ENCODE measurements around the gene SEC61B. TPM values are rescaled to one million over a fixed set of nuclear protein-coding genes. Genes with fewer than 3 reads are reported as not detected.

SEC61B gene
- total RNA-seq: 102 and 117 TPM in 2 replicates

GRCh38 chr9:99221621-99222415 is at the start of gene SEC61B, which contains the start of gene ALG2:
Gene SEC61B (plus strand): TSS chr9:99222282. CDS start chr9:99222364, 82 bp downstream.
Gene ALG2 (minus strand): TSS chr9:99221942. CDS start chr9:99221894, 48 bp downstream.

Small RNAs within 50 kb of the gene (small RNA-seq; reads per million reads assigned to genes)
- gene RN7SL794P: not detected

Other genes starting within 250 kb of the SEC61B start
- 252 and 380 TPM in 2 replicates for gene TGFBR1, start 117.2 kb upstream of the SEC61B start, total RNA-seq
- 47.7 and 51.5 TPM in 2 replicates for gene ALG2, start 340 bp upstream of the SEC61B start, total RNA-seq

Measured in articular chondrocyte of knee joint (primary cell).